Stromal cell of bone marrow (primary cell): ENCODE results near the gene CHAF1A.

Experiments used
- DNase-seq: peaks from one replicate; pipeline ENCODE4 v3.0.0-alpha.2; 2012; ENCODE audit warnings: low read depth

The CHAF1A gene

GRCh38 chr19:4402171-4403004 lies at the start of gene CHAF1A:
Gene CHAF1A (plus strand): TSS chr19:4402640. CDS start chr19:4402763, 123 bp downstream.
- DNase-seq, result peak; percentile 100

GRCh38 chr19:4352701-4353121 lies 49.7 kb upstream of the CHAF1A start:
- DNase-seq, result peak; percentile 30

GRCh38 chr19:4354282-4354681 lies 48.2 kb upstream of the CHAF1A start:
- DNase-seq, result no peak

- DNase-seq, result no peak
Observed at GRCh38 chr19:4354897-4355296, 47.5 kb upstream of the CHAF1A start.

- DNase-seq, result no peak
Observed at GRCh38 chr19:4357095-4357797, 45.2 kb upstream of the CHAF1A start.

GRCh38 chr19:4357921-4358326 lies 44.5 kb upstream of the CHAF1A start:
- no peak for DNase-seq

GRCh38 chr19:4358709-4359626 lies 43.5 kb upstream of the CHAF1A start:
- DNase-seq, result no peak

GRCh38 chr19:4359627-4360000 lies 42.8 kb upstream of the CHAF1A start:
- DNase-seq, result no peak

GRCh38 chr19:4360081-4360569 lies 42.3 kb upstream of the CHAF1A start:
- DNase-seq, result no peak

GRCh38 chr19:4360641-4361151 lies 41.7 kb upstream of the CHAF1A start:
- no peak for DNase-seq

GRCh38 chr19:4361152-4362046 lies 41.0 kb upstream of the CHAF1A start:
- DNase-seq, result no peak

- no peak for DNase-seq
Observed at GRCh38 chr19:4362101-4362828, 40.2 kb upstream of the CHAF1A start.

- DNase-seq, result no peak
Observed at GRCh38 chr19:4362831-4363545, 39.5 kb upstream of the CHAF1A start.

GRCh38 chr19:4363571-4364304 lies 38.7 kb upstream of the CHAF1A start:
- no peak for DNase-seq

GRCh38 chr19:4365341-4365740 lies 37.1 kb upstream of the CHAF1A start:
- no peak for DNase-seq

GRCh38 chr19:4365791-4366665 lies 36.4 kb upstream of the CHAF1A start:
- no peak for DNase-seq

GRCh38 chr19:4366666-4367335 lies 35.6 kb upstream of the CHAF1A start:
- DNase-seq, result no peak
